Heart left ventricle (tissue), 16 donors: ENCODE results near the gene CDHR5. TPM values are rescaled to one million over a fixed set of nuclear protein-coding genes. Genes with fewer than 3 reads are reported as not detected.

Experiments used
- ATAC-seq, 4 donors: fragments of 200-7000 bp; cut with Tn5 transposase; one replicate each; pipeline ENCODE4 v1.9.1; 2020 to 2022; ENCODE audit warnings: moderate library complexity in 4 of 4, mild to moderate bottlenecking in 3 of 4, moderate number of reproducible peaks in 1 of 4
- DNase-seq, 5 donors: peaks; one replicate each; pipeline ENCODE4 v3.0.0-alpha.2; 2020
- H3K27ac ChIP-seq, 12 donors: fragments of 200-600 bp; sonication (generic) in 4 of 12; one replicate each; pipeline versions ENCODE4 v1.5.0 to v1.8.0; 2016 to 2022; ENCODE audit warnings: mild to moderate bottlenecking in 2 of 12
- H3K27me3 ChIP-seq, 9 donors: fragments of 200-600 bp; sonication (generic) in 2 of 9; one replicate each; pipeline versions ENCODE4 v1.5.1 to v1.8.0; 2016 to 2022; ENCODE audit warnings: mild to moderate bottlenecking in 3 of 9
- H3K36me3 ChIP-seq, 9 donors: fragments of 200-600 bp; sonication (generic) in 2 of 9; one replicate each; pipeline versions ENCODE4 v1.5.0 to v1.8.0; 2018 to 2022; ENCODE audit warnings: mild to moderate bottlenecking in 2 of 9
- H3K4me1 ChIP-seq, 12 donors: fragments of 200-600 bp; sonication (generic) in 4 of 12; one replicate each; pipeline versions ENCODE4 v1.5.0 to v1.8.0; 2016 to 2022; ENCODE audit warnings: mild to moderate bottlenecking in 3 of 12
- H3K4me3 ChIP-seq, 12 donors: fragments of 200-600 bp; sonication (generic) in 4 of 12; one replicate each; pipeline versions ENCODE4 v1.5.0 to v1.8.0; 2017 to 2022; ENCODE audit warnings: mild to moderate bottlenecking in 9 of 12, moderate library complexity in 4 of 12
- H3K9me3 ChIP-seq, 12 donors: fragments of 200-600 bp; sonication (generic) in 4 of 12; one replicate each; pipeline versions ENCODE4 v1.5.0 to v1.8.0; 2016 to 2022; ENCODE audit warnings: mild to moderate bottlenecking in 1 of 12
- POLR2A ChIP-seq, 2 donors: fragments of 450-650 bp; IDR thresholded peaks; one replicate each; pipeline ENCODE4 v1.6.1; 2017; ENCODE audit warnings: antibody characterized with exemption in 2 of 2, mild to moderate bottlenecking in 2 of 2, moderate library complexity in 2 of 2
- WGBS, 4 donors: extraction: QIAGEN DNeasy Blood & Tissue Kit in 2 of 4; methylation state at CpG; one replicate each; pipeline versions ENCODE4 v1.1.5 to v1.1.7; 2013 to 2018; 5-methylcytosine and 5-hydroxymethylcytosine counted together
- intact Hi-C, 10 donors: fragments of 100-400 bp; cut with DNase I; formaldehyde crosslinking; loops; one replicate each; pipeline versions ENCODE4 v1.11.1 to v1.14.2; 2022
- long read RNA-seq, 3 donors: library from polyadenylated mRNA; unstranded; transcript quantifications; one replicate each; pipeline ENCODE4 v2.0.0, GENCODE V29; 2020 to 2021
- polyA plus RNA-seq, 2 donors: library from polyadenylated mRNA; stranded (reverse); fragments of 200-250 nt; gene quantifications; one replicate each; pipeline ENCODE4 v1.2.3, GENCODE V29; 2013
- total RNA-seq, 9 donors: library from RNA; depleted of rRNA in 2 of 9; stranded (reverse); fragments of >200 nt in 2 of 9; fragmentation: NEBNext Ultra II Directional in 3 of 9; extraction: Animal tissue kit (Norgen Biotek cat#: 25700) in 3 of 9; gene quantifications; one replicate each; pipeline versions ENCODE4 v1.1.0 to v1.2.4, GENCODE V29; 2016 to 2023
- TF ChIP-seq, protein P1 (sequence below), 12 donors: fragments of 200-600 bp; sonication (generic) in 4 of 12; IDR thresholded peaks; one replicate each; pipeline versions ENCODE4 v1.5.0 to v1.8.0; 2018 to 2022; ENCODE audit warnings: antibody characterized with exemption in 12 of 12, mild to moderate bottlenecking in 5 of 12
- donor health status: ischemic (EF 13 %, LVEDD 7.1; RV severe dilation, severe dysfunction).
- donor health status: healthy with polysubstance abuse.
- donor health status: DM: no; HTN: yes; CAD: no.
- donor health status: DM: no; HTN: no; CAD: no.
- donor health status: ischemic (EF 25% LVEDD 6.9; RV normal size, moderate dysfunction).
- donor health status: ischemic (EF 25% LVEDD 5.7; RV mildly dilated, moderate dysfunction).
- donor health status: healthy.
- donor health status: DM: yes; HTN: yes; CAD: no.
- donor health status: ischemic (EF 35%, LVEDD 5.7; RV mildly dilated, moderate dysfunction).
- donor health status: nonischemic (EF 11% LVEDD 7.7; RV severe dilation, severe dysfunction).
- donor health status: DM: yes; HTN: yes; CAD: no.
- donor health status: PGD.
- donor health status: ischemic (EF 29% LVEDD 5.4; RV normal size, mild dysfunction).
- donor health status: nonischemic (EF 23%, LVEDD 6.1; RV moderate dilation, normal function).

The CDHR5 gene, protein sequence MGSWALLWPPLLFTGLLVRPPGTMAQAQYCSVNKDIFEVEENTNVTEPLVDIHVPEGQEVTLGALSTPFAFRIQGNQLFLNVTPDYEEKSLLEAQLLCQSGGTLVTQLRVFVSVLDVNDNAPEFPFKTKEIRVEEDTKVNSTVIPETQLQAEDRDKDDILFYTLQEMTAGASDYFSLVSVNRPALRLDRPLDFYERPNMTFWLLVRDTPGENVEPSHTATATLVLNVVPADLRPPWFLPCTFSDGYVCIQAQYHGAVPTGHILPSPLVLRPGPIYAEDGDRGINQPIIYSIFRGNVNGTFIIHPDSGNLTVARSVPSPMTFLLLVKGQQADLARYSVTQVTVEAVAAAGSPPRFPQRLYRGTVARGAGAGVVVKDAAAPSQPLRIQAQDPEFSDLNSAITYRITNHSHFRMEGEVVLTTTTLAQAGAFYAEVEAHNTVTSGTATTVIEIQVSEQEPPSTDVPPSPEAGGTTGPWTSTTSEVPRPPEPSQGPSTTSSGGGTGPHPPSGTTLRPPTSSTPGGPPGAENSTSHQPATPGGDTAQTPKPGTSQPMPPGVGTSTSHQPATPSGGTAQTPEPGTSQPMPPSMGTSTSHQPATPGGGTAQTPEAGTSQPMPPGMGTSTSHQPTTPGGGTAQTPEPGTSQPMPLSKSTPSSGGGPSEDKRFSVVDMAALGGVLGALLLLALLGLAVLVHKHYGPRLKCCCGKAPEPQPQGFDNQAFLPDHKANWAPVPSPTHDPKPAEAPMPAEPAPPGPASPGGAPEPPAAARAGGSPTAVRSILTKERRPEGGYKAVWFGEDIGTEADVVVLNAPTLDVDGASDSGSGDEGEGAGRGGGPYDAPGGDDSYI
- not detected for total RNA-seq
- polyA plus RNA-seq, result under 1 TPM in 1 of 2 donors, not detected in 1; 0.07 TPM
- long read RNA-seq, donor 1, result 0 reads
- long read RNA-seq, donor 2, result 0 reads
- long read RNA-seq, donor 3, result 0 reads

DNA sequence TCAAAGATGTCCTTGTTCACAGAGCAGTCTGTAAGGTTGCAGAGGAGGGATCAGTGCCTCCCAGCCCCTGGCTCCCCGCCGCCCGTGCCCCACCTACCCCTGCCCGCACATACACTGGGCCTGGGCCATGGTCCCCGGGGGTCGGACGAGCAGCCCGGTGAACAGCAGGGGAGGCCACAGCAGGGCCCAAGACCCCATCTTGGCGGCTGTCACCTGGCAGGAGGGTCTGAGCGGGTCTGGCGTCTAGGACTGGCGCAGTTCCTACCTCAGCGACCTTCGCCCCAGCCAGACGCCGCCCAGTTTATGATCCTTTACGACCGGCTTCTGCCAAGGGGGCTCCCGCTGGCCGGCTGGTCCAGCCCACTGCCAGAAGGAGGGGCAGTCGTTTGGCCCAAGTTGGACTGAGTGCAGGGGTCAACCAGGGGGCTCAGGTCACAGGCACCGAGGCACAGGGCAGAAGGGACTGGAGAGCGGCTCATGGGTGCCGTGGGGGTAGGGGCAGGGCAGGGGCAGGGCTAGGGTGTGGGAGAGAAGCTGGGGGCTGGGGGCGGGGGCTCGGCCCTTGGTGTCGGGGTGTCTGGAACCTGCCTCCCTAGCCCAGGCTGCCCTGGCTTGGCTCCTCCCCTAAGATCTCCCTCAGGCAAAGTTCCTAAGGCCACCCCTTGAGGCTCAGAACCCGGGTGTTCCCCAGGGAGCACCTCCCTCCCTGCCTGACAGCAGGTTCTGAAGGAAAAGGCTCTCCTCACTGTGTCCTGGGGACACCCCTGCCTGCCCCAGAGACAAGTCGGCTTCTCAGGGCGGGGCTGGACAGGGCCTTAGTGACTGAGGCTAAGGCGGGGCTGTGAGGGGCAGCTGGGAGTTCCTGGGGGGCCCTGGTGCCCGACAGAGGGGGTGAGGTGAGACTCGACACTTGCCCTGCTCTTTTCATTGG lies at the start of gene CDHR5:
CDHR5 (minus strand) TSS at position 251 of the 931 bp plus-strand sequence; CDS start at position 198, 53 bp downstream.
- DNase-seq, result peak in 1 of 5 donors; percentile 8

DNA sequence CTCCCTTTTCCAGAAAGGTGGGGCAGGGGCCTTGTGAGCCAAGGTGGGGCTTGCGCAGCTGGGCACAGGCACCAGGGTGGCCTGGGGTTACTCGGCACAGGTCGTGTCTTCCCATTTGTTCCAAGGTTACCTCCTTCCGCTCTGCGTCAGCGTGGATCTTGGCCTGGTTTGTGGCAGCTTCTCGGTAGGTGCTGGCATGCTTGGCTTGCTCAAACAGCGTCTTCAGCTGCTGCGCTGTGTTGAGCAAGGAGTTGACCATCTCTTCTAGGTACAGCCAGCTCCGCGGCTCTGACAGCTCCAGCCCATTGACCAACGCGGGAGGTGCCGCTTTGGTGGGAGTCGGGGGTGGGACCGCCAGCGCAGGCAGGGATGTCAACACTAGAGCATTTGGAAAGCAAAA lies 49.7 kb upstream of the CDHR5 start:
- TF ChIP-seq, protein P1, sequence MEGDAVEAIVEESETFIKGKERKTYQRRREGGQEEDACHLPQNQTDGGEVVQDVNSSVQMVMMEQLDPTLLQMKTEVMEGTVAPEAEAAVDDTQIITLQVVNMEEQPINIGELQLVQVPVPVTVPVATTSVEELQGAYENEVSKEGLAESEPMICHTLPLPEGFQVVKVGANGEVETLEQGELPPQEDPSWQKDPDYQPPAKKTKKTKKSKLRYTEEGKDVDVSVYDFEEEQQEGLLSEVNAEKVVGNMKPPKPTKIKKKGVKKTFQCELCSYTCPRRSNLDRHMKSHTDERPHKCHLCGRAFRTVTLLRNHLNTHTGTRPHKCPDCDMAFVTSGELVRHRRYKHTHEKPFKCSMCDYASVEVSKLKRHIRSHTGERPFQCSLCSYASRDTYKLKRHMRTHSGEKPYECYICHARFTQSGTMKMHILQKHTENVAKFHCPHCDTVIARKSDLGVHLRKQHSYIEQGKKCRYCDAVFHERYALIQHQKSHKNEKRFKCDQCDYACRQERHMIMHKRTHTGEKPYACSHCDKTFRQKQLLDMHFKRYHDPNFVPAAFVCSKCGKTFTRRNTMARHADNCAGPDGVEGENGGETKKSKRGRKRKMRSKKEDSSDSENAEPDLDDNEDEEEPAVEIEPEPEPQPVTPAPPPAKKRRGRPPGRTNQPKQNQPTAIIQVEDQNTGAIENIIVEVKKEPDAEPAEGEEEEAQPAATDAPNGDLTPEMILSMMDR (IDR thresholded peaks at IDR 0.05), result no peak
- TF ChIP-seq POLR2A (IDR thresholded peaks at IDR 0.05), result no peak
- no peak overlapping the region for H3K4me3 ChIP-seq
- DNase-seq (no peak), ATAC-seq (no peak)
- WGBS, 4 donors, result 89 to 93% (median 90%) methylated on average over 17 of the region's 17 CpGs
- no peaks in the 10 kb centered on the region for H3K27me3 ChIP-seq
- H3K27ac ChIP-seq, result no peak overlapping the region
- intact Hi-C loops, result no loop called here
- peaks cover 2 to 79% (median 66%) of the 10 kb centered on the region in 9 donors for H3K36me3 ChIP-seq
- no peaks in the 10 kb centered on the region for H3K4me1 ChIP-seq
- no peaks in the 10 kb centered on the region for H3K9me3 ChIP-seq

More for the DNA sequence above, at the start of gene CDHR5:
- no peak for TF ChIP-seq POLR2A (IDR thresholded peaks at IDR 0.05)
- TF ChIP-seq, protein P1 (IDR thresholded peaks at IDR 0.05), result no peak
- Histone ChIP-seq H3K27me3 (peaks cover 6 to 28% (median 15%) of the 10 kb centered on the region in 9 donors), H3K4me3 (no peak within 1 kb of the TSS), H3K27ac (no peak within 1 kb of the TSS), H3K4me1 (peaks cover 0 to 16% (median 0%) of the 10 kb centered on the region in 12 donors), H3K9me3 (no peaks in the 10 kb centered on the region), H3K36me3 (peaks cover 0 to 3% (median 0%) of the 10 kb centered on the region in 9 donors)
- 79 to 88% (median 86%) methylated on average over 5 to 33 of the region's 33 CpGs for WGBS, 4 donors
- peak in 1 of 4 donors; percentile 12 for ATAC-seq
- intact Hi-C loops, result loop anchor here in 1 of 10 donors (5.0 kb wide), 1 partner anchor 68 kb away; no protein-coding TSS in a partner anchor

DNA sequence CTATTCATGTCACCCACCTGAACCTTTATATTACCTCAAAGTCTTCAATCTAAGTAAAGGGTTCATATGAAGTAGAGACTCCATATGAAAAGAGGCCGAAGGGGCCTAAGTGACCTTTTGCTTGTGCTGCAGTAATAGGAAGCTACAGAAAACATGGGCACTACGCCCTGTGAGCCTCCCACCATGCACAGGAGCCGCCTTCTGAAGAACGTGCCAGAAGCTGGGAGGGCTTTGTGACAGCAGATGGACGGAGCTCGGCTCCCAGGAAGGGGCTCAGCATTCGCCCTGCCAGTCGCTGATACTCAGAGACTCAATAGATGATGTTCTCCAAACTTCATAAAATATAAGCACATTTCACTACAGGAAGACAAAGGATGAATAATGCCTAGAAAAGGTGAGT lies 49.1 kb upstream of the CDHR5 start:
- TF ChIP-seq, protein P1 (IDR thresholded peaks at IDR 0.05), result no peak
- no peak for TF ChIP-seq POLR2A (IDR thresholded peaks at IDR 0.05)
- no peaks in the 10 kb centered on the region for H3K4me1 ChIP-seq
- H3K27ac ChIP-seq, result no peak overlapping the region
- H3K36me3 ChIP-seq, result peaks cover 2 to 74% (median 62%) of the 10 kb centered on the region in 9 donors
- intact Hi-C loops, result no loop called here
- H3K4me3 ChIP-seq, result no peak overlapping the region
- WGBS, 4 donors, result 94 to 95% (median 94%) methylated on average over 8 of the region's 8 CpGs
- no peak for ATAC-seq
- no peaks in the 10 kb centered on the region for H3K27me3 ChIP-seq
- H3K9me3 ChIP-seq, result no peaks in the 10 kb centered on the region
- no peak for DNase-seq
